Neural cell (in vitro differentiated cells): ENCODE measurements around the gene OBI1. TPM values are rescaled to one million over a fixed set of nuclear protein-coding genes. Genes with fewer than 3 reads are reported as not detected.

ENCODE experiments used
- H2AFZ ChIP-seq: fragments of 200-600, 300-800 bp; sonication (generic), shearing (Covaris generic); 2 replicates; pipeline ENCODE4 v1.6.0; 2014; ENCODE audit warnings: low read depth, mild to moderate bottlenecking, antibody characterized with exemption, low read length, moderate library complexity
- H3F3A ChIP-seq: fragments of 200-600 bp; shearing (Covaris generic); 2 replicates; pipeline ENCODE4 v1.6.1; 2016; ENCODE audit warnings: mild to moderate bottlenecking, moderate library complexity, mixed read lengths, antibody characterized with exemption, low read length; ENCODE audit not compliant: insufficient read depth, poor library complexity, severe bottlenecking
- H3K27ac ChIP-seq: fragments of 200-600, 300-800 bp; sonication (generic), shearing (Covaris generic); 2 replicates; pipeline ENCODE4 v1.5.1; 2014; ENCODE audit warnings: mild to moderate bottlenecking, low read length, moderate library complexity
- H3K27me3 ChIP-seq: fragments of 300-800, 200-600 bp; sonication (generic), shearing (Covaris generic); 2 replicates; pipeline ENCODE4 v1.6.0; 2014; ENCODE audit warnings: mild to moderate bottlenecking, low read depth, low read length, moderate library complexity; ENCODE audit not compliant: insufficient read depth
- H3K36me3 ChIP-seq: fragments of 300-800, 200-600 bp; sonication (generic), shearing (Covaris generic); 2 replicates; pipeline ENCODE4 v1.5.1; 2014; ENCODE audit warnings: mild to moderate bottlenecking, antibody characterized with exemption, low read length, moderate library complexity; ENCODE audit not compliant: insufficient read depth
- H3K4me2 ChIP-seq: fragments of 300-800, 200-600 bp; sonication (generic), shearing (Covaris generic); 2 replicates; pipeline ENCODE4 v1.6.0; 2014; ENCODE audit warnings: mild to moderate bottlenecking, low read length
- H3K4me3 ChIP-seq: fragments of 300-800, 200-600 bp; sonication (generic), shearing (Covaris generic); 2 replicates; pipeline ENCODE4 v1.5.1; 2014; ENCODE audit warnings: mild to moderate bottlenecking, low read length, moderate library complexity
- H3K79me2 ChIP-seq: fragments of 200-600 bp; shearing (Covaris generic); replicated peaks from 2 replicates; pipeline ENCODE4 v1.6.0; 2014; ENCODE audit warnings: mild to moderate bottlenecking, low read length, moderate library complexity; ENCODE audit not compliant: insufficient read depth
- H3K9ac ChIP-seq: fragments of 300-800, 200-600 bp; sonication (generic), shearing (Covaris generic); 2 replicates; pipeline ENCODE4 v1.6.1; 2016; ENCODE audit warnings: mild to moderate bottlenecking, low read length, mixed read lengths
- H3K9me2 ChIP-seq: fragments of 200-600 bp; shearing (Covaris generic); 2 replicates; pipeline ENCODE4 v1.6.1; 2016; ENCODE audit warnings: mild to moderate bottlenecking, low read length, mixed read lengths; ENCODE audit not compliant: insufficient read depth
- H3K9me3 ChIP-seq: fragments of 200-600, 300-800 bp; sonication (generic), shearing (Covaris generic); 2 replicates; pipeline ENCODE4 v1.6.1; 2016; ENCODE audit warnings: mild to moderate bottlenecking, mixed run types, low read length, moderate library complexity, mixed read lengths
- H4K20me1 ChIP-seq: fragments of 200-600 bp; shearing (Covaris generic); 2 replicates; pipeline ENCODE4 v1.6.1; 2016; ENCODE audit warnings: mild to moderate bottlenecking, mixed run types; ENCODE audit not compliant: insufficient read depth
- EP300 ChIP-seq: fragments of 450-650 bp; conservative IDR thresholded peaks from 2 replicates; pipeline ENCODE4 v1.6.1; 2014; ENCODE audit warnings: antibody characterized with exemption, mild to moderate bottlenecking, moderate library complexity; ENCODE audit not compliant: poor library complexity, severe bottlenecking
- EZH2 ChIP-seq: fragments of 200-600, 300-800 bp; shearing (Covaris generic), sonication (generic); IDR thresholded peaks from 2 replicates; pipeline ENCODE4 v1.6.1; 2014; ENCODE audit warnings: antibody characterized with exemption, low read length, borderline replicate concordance, mild to moderate bottlenecking; ENCODE audit not compliant: insufficient read depth, poor library complexity, severe bottlenecking
- MXI1 ChIP-seq: fragments of 450-650 bp; conservative IDR thresholded peaks from 2 replicates; pipeline ENCODE4 v1.6.1; 2014; ENCODE audit warnings: antibody characterized with exemption, mild to moderate bottlenecking; ENCODE audit not compliant: poor library complexity, severe bottlenecking
- POLR2AphosphoS5 ChIP-seq: IDR thresholded peaks from 2 replicates; pipeline ENCODE4 v1.6.1; 2012
- RAD21 ChIP-seq: fragments of 450-650 bp; conservative IDR thresholded peaks from 2 replicates; pipeline ENCODE4 v1.6.1; 2014; ENCODE audit warnings: antibody characterized with exemption, mild to moderate bottlenecking, moderate library complexity
- SMC3 ChIP-seq: fragments of 450-650 bp; conservative IDR thresholded peaks from 2 replicates; pipeline ENCODE4 v1.6.1; 2014; ENCODE audit warnings: antibody characterized with exemption, mild to moderate bottlenecking, moderate library complexity; ENCODE audit not compliant: poor library complexity
- TAF1 ChIP-seq: IDR thresholded peaks from 2 replicates; pipeline ENCODE4 v1.6.1; 2012; ENCODE audit warnings: low read depth
- polyA plus RNA-seq: library from polyadenylated mRNA; depleted of rRNA; stranded (reverse); fragments of >200 nt; gene quantifications from 2 replicates; pipeline ENCODE4 v1.2.3, GENCODE V29; 2014
- TF ChIP-seq, protein P1 (sequence below): fragments of 450-650 bp; IDR thresholded peaks from 2 replicates; pipeline ENCODE4 v1.5.1; 2014; ENCODE audit warnings: antibody characterized with exemption, mild to moderate bottlenecking, moderate library complexity; ENCODE audit not compliant: poor library complexity, severe bottlenecking
- TF ChIP-seq, protein P2 (sequence below): IDR thresholded peaks from 2 replicates; pipeline ENCODE4 v1.6.1; 2012; ENCODE audit warnings: borderline replicate concordance

OBI1 gene
- polyA plus RNA-seq, 1 donor from 2014 or later, result 40.1 TPM

DNA sequence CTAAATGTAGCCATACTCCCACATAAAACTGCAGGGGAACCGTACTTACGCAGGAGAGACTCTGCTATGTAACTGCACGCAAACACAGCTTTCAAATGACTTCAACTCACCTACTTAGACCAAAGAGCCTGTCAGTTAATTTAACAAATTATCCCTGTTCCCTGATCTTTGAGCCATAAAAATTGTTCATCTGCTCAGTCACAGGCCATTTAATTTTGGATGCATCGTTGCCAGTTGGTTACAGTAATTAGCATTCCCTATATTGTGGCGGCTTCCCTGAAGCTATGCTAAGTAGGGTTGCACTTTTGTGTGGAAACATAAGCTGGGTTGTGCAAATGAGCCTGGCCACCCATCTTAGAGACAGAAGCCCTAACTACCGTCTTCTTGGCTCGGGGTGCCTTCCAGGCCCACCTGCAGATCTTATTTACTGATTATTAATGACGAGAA lies 21.2 kb upstream of the OBI1 start:
- H3K79me2 ChIP-seq, result no peaks in the 10 kb centered on the region
- H3K27ac ChIP-seq, result no peak overlapping the region
- H2AFZ ChIP-seq, result no peak overlapping the region
- H3K36me3 ChIP-seq, result no peaks in the 10 kb centered on the region
- no peaks in the 10 kb centered on the region for H3K9me2 ChIP-seq
- TF ChIP-seq, protein P1, sequence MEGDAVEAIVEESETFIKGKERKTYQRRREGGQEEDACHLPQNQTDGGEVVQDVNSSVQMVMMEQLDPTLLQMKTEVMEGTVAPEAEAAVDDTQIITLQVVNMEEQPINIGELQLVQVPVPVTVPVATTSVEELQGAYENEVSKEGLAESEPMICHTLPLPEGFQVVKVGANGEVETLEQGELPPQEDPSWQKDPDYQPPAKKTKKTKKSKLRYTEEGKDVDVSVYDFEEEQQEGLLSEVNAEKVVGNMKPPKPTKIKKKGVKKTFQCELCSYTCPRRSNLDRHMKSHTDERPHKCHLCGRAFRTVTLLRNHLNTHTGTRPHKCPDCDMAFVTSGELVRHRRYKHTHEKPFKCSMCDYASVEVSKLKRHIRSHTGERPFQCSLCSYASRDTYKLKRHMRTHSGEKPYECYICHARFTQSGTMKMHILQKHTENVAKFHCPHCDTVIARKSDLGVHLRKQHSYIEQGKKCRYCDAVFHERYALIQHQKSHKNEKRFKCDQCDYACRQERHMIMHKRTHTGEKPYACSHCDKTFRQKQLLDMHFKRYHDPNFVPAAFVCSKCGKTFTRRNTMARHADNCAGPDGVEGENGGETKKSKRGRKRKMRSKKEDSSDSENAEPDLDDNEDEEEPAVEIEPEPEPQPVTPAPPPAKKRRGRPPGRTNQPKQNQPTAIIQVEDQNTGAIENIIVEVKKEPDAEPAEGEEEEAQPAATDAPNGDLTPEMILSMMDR, result no peak
- TF ChIP-seq EP300 (no peak), MXI1 (no peak), RAD21 (no peak), TAF1 (no peak), SMC3 (no peak), EZH2 (no peak), POLR2AphosphoS5 (no peak)
- TF ChIP-seq, protein P2, sequence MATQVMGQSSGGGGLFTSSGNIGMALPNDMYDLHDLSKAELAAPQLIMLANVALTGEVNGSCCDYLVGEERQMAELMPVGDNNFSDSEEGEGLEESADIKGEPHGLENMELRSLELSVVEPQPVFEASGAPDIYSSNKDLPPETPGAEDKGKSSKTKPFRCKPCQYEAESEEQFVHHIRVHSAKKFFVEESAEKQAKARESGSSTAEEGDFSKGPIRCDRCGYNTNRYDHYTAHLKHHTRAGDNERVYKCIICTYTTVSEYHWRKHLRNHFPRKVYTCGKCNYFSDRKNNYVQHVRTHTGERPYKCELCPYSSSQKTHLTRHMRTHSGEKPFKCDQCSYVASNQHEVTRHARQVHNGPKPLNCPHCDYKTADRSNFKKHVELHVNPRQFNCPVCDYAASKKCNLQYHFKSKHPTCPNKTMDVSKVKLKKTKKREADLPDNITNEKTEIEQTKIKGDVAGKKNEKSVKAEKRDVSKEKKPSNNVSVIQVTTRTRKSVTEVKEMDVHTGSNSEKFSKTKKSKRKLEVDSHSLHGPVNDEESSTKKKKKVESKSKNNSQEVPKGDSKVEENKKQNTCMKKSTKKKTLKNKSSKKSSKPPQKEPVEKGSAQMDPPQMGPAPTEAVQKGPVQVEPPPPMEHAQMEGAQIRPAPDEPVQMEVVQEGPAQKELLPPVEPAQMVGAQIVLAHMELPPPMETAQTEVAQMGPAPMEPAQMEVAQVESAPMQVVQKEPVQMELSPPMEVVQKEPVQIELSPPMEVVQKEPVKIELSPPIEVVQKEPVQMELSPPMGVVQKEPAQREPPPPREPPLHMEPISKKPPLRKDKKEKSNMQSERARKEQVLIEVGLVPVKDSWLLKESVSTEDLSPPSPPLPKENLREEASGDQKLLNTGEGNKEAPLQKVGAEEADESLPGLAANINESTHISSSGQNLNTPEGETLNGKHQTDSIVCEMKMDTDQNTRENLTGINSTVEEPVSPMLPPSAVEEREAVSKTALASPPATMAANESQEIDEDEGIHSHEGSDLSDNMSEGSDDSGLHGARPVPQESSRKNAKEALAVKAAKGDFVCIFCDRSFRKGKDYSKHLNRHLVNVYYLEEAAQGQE, result no peak
- no peaks in the 10 kb centered on the region for H3K9me3 ChIP-seq
- H3K4me2 ChIP-seq, result no peak overlapping the region
- no peaks in the 10 kb centered on the region for H3F3A ChIP-seq
- H3K4me3 ChIP-seq, result peak overlapping the region; percentile 24
- no peaks in the 10 kb centered on the region for H3K27me3 ChIP-seq
- no peak overlapping the region for H3K9ac ChIP-seq
- no peaks in the 10 kb centered on the region for H4K20me1 ChIP-seq

DNA sequence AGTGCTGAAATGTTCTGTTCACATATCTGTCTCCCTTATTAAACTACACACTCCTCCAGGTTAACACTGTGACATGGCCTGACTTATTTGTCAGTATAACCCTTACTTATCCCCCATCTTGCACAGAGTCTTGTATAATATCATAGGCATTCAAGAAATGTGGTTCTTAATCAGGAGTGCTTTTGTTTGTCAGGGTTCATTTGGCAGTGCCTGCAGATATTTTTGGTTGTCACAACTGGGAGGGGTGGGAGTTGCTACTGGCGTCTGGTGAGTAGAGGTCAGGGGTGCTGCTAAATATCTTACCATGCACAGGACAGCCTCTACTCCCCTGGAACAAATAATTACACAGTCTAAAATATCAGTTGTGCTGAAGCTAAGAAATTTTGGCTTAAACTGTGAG lies 20.4 kb upstream of the OBI1 start:
- Histone ChIP-seq H3K4me2 (no peak overlapping the region), H3K9ac (no peak overlapping the region), H3K9me3 (no peaks in the 10 kb centered on the region), H3K79me2 (no peaks in the 10 kb centered on the region), H3F3A (no peaks in the 10 kb centered on the region), H3K4me3 (no peak overlapping the region), H3K36me3 (no peaks in the 10 kb centered on the region), H3K27ac (no peak overlapping the region), H2AFZ (no peak overlapping the region), H4K20me1 (no peaks in the 10 kb centered on the region), H3K27me3 (no peaks in the 10 kb centered on the region), H3K9me2 (no peaks in the 10 kb centered on the region)
- TF ChIP-seq, protein P1, result no peak
- TF ChIP-seq MXI1, result no peak
- TF ChIP-seq, protein P2, result no peak
